Natural killer cell (primary cell): Measurements from ENCODE around the gene LSM2. TPM values are rescaled to one million over a fixed set of nuclear protein-coding genes. Genes with fewer than 3 reads are reported as not detected.
"Not testable (repeated sequence)": the region's sequence is repeated elsewhere in the genome, so short reads cannot be mapped to it uniquely, and the experiment has no call there.

Source experiments
- ATAC-seq, 3 donors: fragments of 150-1000 bp in 2 of 3; fragments of 200-7000 bp in 1 of 3; cut with Tn5 transposase; 1 replicate in 1 of 3; 2 replicates in 2 of 3; pipeline ENCODE4 v1.10.0; 2021; ENCODE audit warnings: mild to moderate bottlenecking in 2 of 3, moderate library complexity in 2 of 3
- DNase-seq, 2 donors: peaks; one replicate each; pipeline versions ENCODE4 v3.0.0 to v3.0.0-alpha.2; 2013 to 2021; ENCODE audit warnings: mixed read lengths in 1 of 2
- H3K27ac ChIP-seq: one replicate; pipeline ENCODE4 v1.5.1; 2013; ENCODE audit warnings: mild to moderate bottlenecking, low read length
- H3K27me3 ChIP-seq: one replicate; pipeline ENCODE4 v1.6.1; 2013; ENCODE audit warnings: low read length; ENCODE audit not compliant: control insufficient read depth, insufficient read depth
- H3K36me3 ChIP-seq: one replicate; pipeline ENCODE4 v1.6.1; 2013; ENCODE audit warnings: low read length; ENCODE audit not compliant: control insufficient read depth, insufficient read depth
- H3K4me1 ChIP-seq: one replicate; pipeline ENCODE4 v1.6.1; 2013; ENCODE audit warnings: low read length; ENCODE audit not compliant: control insufficient read depth, insufficient read depth
- H3K4me3 ChIP-seq: one replicate; pipeline ENCODE4 v1.5.1; 2013; ENCODE audit warnings: low read length
- H3K9me3 ChIP-seq: one replicate; pipeline ENCODE4 v1.6.1; 2013; ENCODE audit warnings: low read length; ENCODE audit not compliant: control insufficient read depth, insufficient read depth
- H3K27ac Mint-ChIP-seq, 2 donors: one replicate each; pipeline ENCODE4 v1.8.0; 2022; ENCODE audit warnings: mild to moderate bottlenecking in 2 of 2, mixed read lengths in 2 of 2, moderate library complexity in 1 of 2
- H3K27me3 Mint-ChIP-seq, 2 donors: one replicate each; pipeline ENCODE4 v1.8.0; 2022; ENCODE audit warnings: low read depth in 2 of 2, mixed read lengths in 2 of 2
- H3K36me3 Mint-ChIP-seq: one replicate; pipeline ENCODE4 v1.8.0; 2022; ENCODE audit warnings: mixed read lengths
- H3K4me1 Mint-ChIP-seq, 2 donors: one replicate each; pipeline ENCODE4 v1.8.0; 2022; ENCODE audit warnings: mixed read lengths in 2 of 2
- H3K4me3 Mint-ChIP-seq: one replicate; pipeline ENCODE4 v1.8.0; 2022; ENCODE audit warnings: mild to moderate bottlenecking, moderate library complexity, mixed read lengths
- H3K9me3 Mint-ChIP-seq, 2 donors: one replicate each; pipeline ENCODE4 v1.8.0; 2022; ENCODE audit warnings: mixed read lengths in 2 of 2
- CTCF ChIP-seq: fragments of 200-600 bp; IDR thresholded peaks from one replicate; pipeline ENCODE4 v1.8.0; 2022; ENCODE audit warnings: antibody characterized with exemption
- WGBS: methylation state at CpG from one replicate; pipeline ENCODE4 v1.1.7; 2013; ENCODE audit warnings: missing lambda C conversion rate; ENCODE audit not compliant: insufficient coverage; 5-methylcytosine and 5-hydroxymethylcytosine counted together
- intact Hi-C: fragments of 100-400 bp; cut with micrococcal nuclease; formaldehyde crosslinking; loops from one replicate; pipeline ENCODE4 v1.14.2; 2022
- total RNA-seq, 4 donors: library from RNA; stranded (reverse); fragments of 120-200 nt in 1 of 4; gene quantifications; one replicate each; pipeline versions ENCODE4 v1.2.3 to v1.2.4, GENCODE V29; 2013 to 2022

Gene LSM2
- total RNA-seq, 3 donors from 2014 or later (not counting 1 experiment from before 2014, with no cell fraction given): 28.1 to 34.9 (median 29.2) TPM

DNA sequence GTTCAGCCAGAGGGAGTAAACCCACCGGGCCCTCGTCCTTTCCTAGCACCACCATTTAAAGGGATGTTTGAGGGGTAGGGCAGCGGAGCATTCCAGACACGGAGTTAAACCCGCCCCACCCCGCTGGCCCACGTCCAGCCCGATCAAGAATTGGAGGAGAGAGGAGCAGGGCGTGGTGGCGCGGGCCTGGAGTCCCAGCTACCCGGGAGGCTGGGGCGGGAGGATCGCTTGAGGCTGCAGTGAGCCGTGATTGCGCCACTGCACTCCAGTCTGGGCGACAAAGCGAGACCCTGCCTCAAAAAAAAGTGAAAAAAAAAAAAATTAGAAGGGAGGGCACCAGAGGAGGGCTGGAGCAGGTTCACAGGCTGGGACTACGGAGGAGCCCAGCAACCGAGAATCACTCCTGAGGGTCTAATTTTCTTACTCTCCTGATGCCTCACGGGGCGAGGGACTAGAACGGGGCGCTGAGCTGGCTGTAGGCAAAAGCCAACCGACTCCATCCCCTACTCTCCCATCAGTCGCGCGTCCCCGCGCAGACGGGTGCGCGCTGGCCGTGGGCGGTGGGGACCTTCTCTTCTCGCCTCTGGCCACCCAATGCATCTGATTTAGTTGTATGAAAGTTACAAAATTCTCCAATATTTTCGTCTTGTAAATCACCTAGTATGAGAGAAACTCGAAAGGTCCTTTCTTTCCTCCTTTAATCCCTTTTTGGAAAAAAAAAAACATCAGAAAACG, 14.7 kb upstream of the LSM2 start:
- peak overlapping the region; percentile 93 for H3K4me3 Mint-ChIP-seq
- peak overlapping the region; percentile 54 for H3K4me3 ChIP-seq
- peak overlapping the region; percentile 92 to 94 for H3K27ac Mint-ChIP-seq
- H3K27ac ChIP-seq: peak overlapping the region; percentile 76
- no peaks in the 10 kb centered on the region for H3K36me3 Mint-ChIP-seq
- 8% methylated on average over 36 of the region's 39 CpGs for WGBS
- intact Hi-C loops: no loop called here
- ATAC-seq (peak; percentile 53 to 59 (median 55)), DNase-seq (no peak)
- no peak for TF ChIP-seq CTCF
- H3K9me3 ChIP-seq: no peaks in the 10 kb centered on the region
- no peaks in the 10 kb centered on the region for H3K27me3 ChIP-seq
- H3K4me1 Mint-ChIP-seq: peaks cover 27 to 31% of the 10 kb centered on the region in 2 donors
- H3K4me1 ChIP-seq: peaks cover 40% of the 10 kb centered on the region
- no peaks in the 10 kb centered on the region for H3K27me3 Mint-ChIP-seq
- H3K9me3 Mint-ChIP-seq: no peaks in the 10 kb centered on the region
- no peaks in the 10 kb centered on the region for H3K36me3 ChIP-seq

DNA sequence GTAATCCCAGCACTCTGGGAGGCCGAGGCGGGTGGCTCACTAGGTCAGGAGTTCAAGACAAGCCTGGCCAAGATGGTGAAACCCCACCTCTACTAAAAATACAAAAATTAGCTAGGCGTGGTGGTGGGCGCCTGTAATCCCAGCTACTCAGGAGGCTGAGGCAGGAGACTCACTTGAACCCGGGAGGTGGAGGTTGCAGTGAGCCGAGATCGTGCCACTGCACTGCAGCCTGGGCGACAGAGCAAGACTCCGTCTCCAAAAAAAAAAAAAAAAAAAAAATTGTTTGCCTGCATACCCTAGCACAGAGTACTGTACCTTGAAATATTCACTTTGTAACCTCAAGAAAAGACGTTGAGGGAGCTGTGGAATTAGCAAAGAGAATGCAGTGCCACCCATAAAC, 13.6 kb upstream of the LSM2 start:
- DNase-seq, ATAC-seq, H3K27me3 ChIP-seq, intact Hi-C loops, H3K27ac ChIP-seq, H3K36me3 ChIP-seq, H3K27me3 Mint-ChIP-seq, H3K36me3 Mint-ChIP-seq, H3K4me3 ChIP-seq, H3K9me3 Mint-ChIP-seq, H3K9me3 ChIP-seq: not testable (repeated sequence)
- Mint-ChIP-seq H3K4me3 (peak overlapping the region; percentile 93), H3K4me1 (peaks cover 27 to 31% of the 10 kb centered on the region in 2 donors), H3K27ac (peak overlapping the region in 1 of 2 donors; percentile 92)
- peaks cover 32% of the 10 kb centered on the region for H3K4me1 ChIP-seq
- 96% methylated on average over 8 of the region's 10 CpGs for WGBS

- H3K4me3 Mint-ChIP-seq: peak overlapping the region; percentile 70
- TF ChIP-seq CTCF: no peak
- no peak overlapping the region for H3K27ac Mint-ChIP-seq
- H3K4me1 Mint-ChIP-seq: peaks cover 30 to 31% of the 10 kb centered on the region in 2 donors
- Histone ChIP-seq H3K4me1 (peaks cover 32% of the 10 kb centered on the region), H3K4me3 (no peak overlapping the region), H3K9me3 (no peaks in the 10 kb centered on the region), H3K27me3 (no peaks in the 10 kb centered on the region), H3K36me3 (no peaks in the 10 kb centered on the region), H3K27ac (no peak overlapping the region)
- intact Hi-C loops: no loop called here
- no peaks in the 10 kb centered on the region for H3K27me3 Mint-ChIP-seq
- no peaks in the 10 kb centered on the region for H3K36me3 Mint-ChIP-seq
- H3K9me3 Mint-ChIP-seq: no peaks in the 10 kb centered on the region
- ATAC-seq: no peak
- no peak for DNase-seq
Observed at GRCh38 chr6:31819871-31820299, 13.1 kb upstream of the LSM2 start.

DNA sequence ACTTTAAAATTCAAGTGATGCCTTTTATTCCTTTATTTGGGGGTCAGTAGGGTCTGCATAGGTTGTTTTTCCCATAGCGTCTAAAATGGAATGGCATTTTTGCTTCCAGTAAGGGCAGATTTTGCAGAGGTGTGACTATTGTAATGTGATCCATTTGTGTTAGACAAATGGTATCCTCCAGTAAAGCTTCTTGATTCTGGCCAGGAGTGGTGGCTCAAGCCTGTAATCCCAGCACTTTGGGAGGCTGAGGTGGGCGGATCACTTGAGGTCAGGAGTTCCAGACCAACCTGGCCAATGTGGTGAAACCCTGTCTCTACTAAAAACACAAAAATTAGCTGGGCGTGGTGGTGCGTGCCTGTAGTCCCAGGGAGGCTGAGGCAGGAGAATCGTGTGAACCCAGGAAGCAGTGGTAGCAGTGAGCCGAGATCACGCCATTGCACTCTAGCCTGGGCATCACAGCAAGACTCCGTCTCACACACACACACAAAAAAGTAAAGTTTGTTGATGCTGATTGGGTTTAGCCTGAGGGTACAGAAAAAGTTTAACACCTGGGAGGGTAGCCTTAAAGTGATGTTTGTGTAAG, 11.3 kb upstream of the LSM2 start:
- H3K36me3 ChIP-seq, ATAC-seq, H3K27me3 Mint-ChIP-seq, H3K9me3 ChIP-seq, intact Hi-C loops, H3K27me3 ChIP-seq, H3K36me3 Mint-ChIP-seq, H3K9me3 Mint-ChIP-seq: not testable (repeated sequence)
- Histone ChIP-seq H3K4me3 (peak overlapping the region; percentile 58), H3K4me1 (peaks cover 42% of the 10 kb centered on the region), H3K27ac (peak overlapping the region; percentile 75)
- peak in 1 of 2 donors; percentile 36 for DNase-seq
- Mint-ChIP-seq H3K4me1 (peaks cover 38 to 41% of the 10 kb centered on the region in 2 donors), H3K4me3 (peak overlapping the region; percentile 92), H3K27ac (peak overlapping the region; percentile 85 to 88)
- 34% methylated on average over 5 of the region's 8 CpGs for WGBS

GRCh38 chr6:31817133-31817928, 10.6 kb upstream of the LSM2 start:
- H3K36me3 Mint-ChIP-seq, H3K9me3 Mint-ChIP-seq, H3K36me3 ChIP-seq, H3K27me3 Mint-ChIP-seq, H3K27me3 ChIP-seq, intact Hi-C loops, H3K9me3 ChIP-seq: not testable (repeated sequence)
- 10% methylated on average over 13 of the region's 37 CpGs for WGBS
- Histone ChIP-seq H3K4me1 (peaks cover 36% of the 10 kb centered on the region), H3K27ac (peak overlapping the region; percentile 75), H3K4me3 (peak overlapping the region; percentile 58)
- peaks cover 37 to 38% of the 10 kb centered on the region in 2 donors for H3K4me1 Mint-ChIP-seq
- peak overlapping the region; percentile 92 for H3K4me3 Mint-ChIP-seq
- DNase-seq: peak in 1 of 2 donors; percentile 69
- ATAC-seq: peak; percentile 16 to 39 (median 35)
- peak overlapping the region; percentile 85 to 88 for H3K27ac Mint-ChIP-seq
